Ovary (tissue), 9 donors: ENCODE data around the gene SAMD8. TPM values are rescaled to one million over a fixed set of nuclear protein-coding genes. Genes with fewer than 3 reads are reported as not detected.
"Not testable (repeated sequence)": the region's sequence is repeated elsewhere in the genome, so short reads cannot be mapped to it uniquely, and the experiment has no call there.

ENCODE experiments used
- DNase-seq, 5 donors: peaks; one replicate each; pipeline ENCODE4 v3.0.0-alpha.2; 2019 to 2020
- H3K27ac ChIP-seq, 2 donors: fragments of 200-600 bp; one replicate each; pipeline versions ENCODE4 v1.5.1 to v1.8.0; 2019 to 2022
- H3K27me3 ChIP-seq: fragments of 200-600 bp; one replicate; pipeline ENCODE4 v1.8.0; 2022
- H3K36me3 ChIP-seq: fragments of 200-600 bp; sonication (generic); one replicate; pipeline ENCODE4 v1.5.1; 2019
- H3K4me1 ChIP-seq: one replicate; pipeline ENCODE4 v1.8.1; 2013; ENCODE audit warnings: mild to moderate bottlenecking, moderate library complexity; ENCODE audit not compliant: insufficient read depth
- H3K4me3 ChIP-seq: fragments of 200-600 bp; sonication (generic); one replicate; pipeline ENCODE4 v1.5.1; 2017
- H3K9me3 ChIP-seq, 2 donors: fragments of 200-600 bp in 1 of 2; sonication (generic) in 1 of 2; one replicate each; pipeline versions ENCODE4 v1.5.1 to v1.8.1; 2013 to 2019; ENCODE audit warnings: mild to moderate bottlenecking in 1 of 2, moderate library complexity in 1 of 2
- EP300 ChIP-seq: sonication (generic); formaldehyde crosslinking; IDR thresholded peaks from one replicate; pipeline ENCODE4 v1.6.1; 2017; ENCODE audit warnings: antibody characterized with exemption
- POLR2A ChIP-seq: fragments of 450-650 bp; IDR thresholded peaks from one replicate; pipeline ENCODE4 v1.6.1; 2017; ENCODE audit warnings: antibody characterized with exemption, mild to moderate bottlenecking, moderate library complexity
- WGBS, 3 donors: extraction: QIAGEN DNeasy Blood & Tissue Kit in 1 of 3; methylation state at CpG; one replicate each; pipeline versions ENCODE4 v1.1.5 to v1.1.7; 2013 to 2017; 5-methylcytosine and 5-hydroxymethylcytosine counted together
- intact Hi-C, 4 donors: fragments of 100-400 bp; cut with DNase I; formaldehyde crosslinking; loops; one replicate each; pipeline versions ENCODE4 v1.11.0 to v1.15.1; 2022 to 2023
- polyA plus RNA-seq, 2 donors: library from polyadenylated mRNA; stranded (reverse); fragments of 200-250 nt in 1 of 2; fragments of 350-450 nt in 1 of 2; fragmentation: Illumina TruSeq in 1 of 2; extraction: RNeasy Lipid Tissue Mini Kit (QIAGEN cat#74804) in 1 of 2; gene quantifications; one replicate each; pipeline ENCODE4 v1.2.3, GENCODE V29; 2013 to 2014
- total RNA-seq, 7 donors: library from RNA; depleted of rRNA in 2 of 7; stranded (reverse); fragments of >200 nt in 2 of 7; fragmentation: NEBNext Ultra II Directional in 3 of 7; extraction: Animal tissue kit (Norgen Biotek cat#: 25700) in 3 of 7; gene quantifications; one replicate each; pipeline versions ENCODE4 v1.1.0 to v1.2.4, GENCODE V29; 2016 to 2023
- TF ChIP-seq, protein P1 (sequence below), 3 donors: fragments of 450-650 bp in 2 of 3; fragments of 200-600 bp in 1 of 3; IDR thresholded peaks; one replicate each; pipeline versions ENCODE4 v1.5.1 to v1.8.0; 2016 to 2022; ENCODE audit warnings: antibody characterized with exemption in 3 of 3, mild to moderate bottlenecking in 1 of 3
- donor health status: DM: no; HTN: no; CAD: no; lungs with moderate emphysema.
- donor health status: DM: no; HTN: no; CAD: no.
- donor health status: Bipolar disorder and iron deficiency.
- donor health status: DM: yes; HTN: yes; CAD: no.
- donor health status: DM: no; HTN: no; CAD: no.
- donor health status: DM: yes; HTN: yes; CAD: no.

The SAMD8 gene
- total and polyA plus RNA-seq, 9 donors = 13.2 to 49.5 (median 32.0) TPM

- 1 to 2% (median 2%) methylated on average over 23 of the region's 23 CpGs for WGBS, 3 donors
- peak overlapping the region; percentile 95 for H3K4me3 ChIP-seq
- H3K27me3 ChIP-seq = no peaks in the 10 kb centered on the region
- intact Hi-C loops = loop anchor here in 3 of 4 donors (5.0 kb wide), 2 partner anchors 120 to 125 kb away; partner anchors contain the start of gene COMTD1 (in 1 of the 3)
- H3K27ac ChIP-seq = peak overlapping the region; percentile 83 to 96
- peak; percentile 62 to 78 (median 69) for DNase-seq
- H3K9me3 ChIP-seq = no peaks in the 10 kb centered on the region
- H3K36me3 ChIP-seq = no peaks in the 10 kb centered on the region
- TF ChIP-seq POLR2A = no peak
- H3K4me1 ChIP-seq = peaks cover 13% of the 10 kb centered on the region
Measured at GRCh38 chr10:75111907-75112679, 637 bp downstream of the SAMD8 start.

- 17 to 48% (median 18%) methylated on average over 2 of the region's 2 CpGs for WGBS, 3 donors
Measured at GRCh38 chr10:75115137-75115536, 3.7 kb downstream of the SAMD8 start.

DNA sequence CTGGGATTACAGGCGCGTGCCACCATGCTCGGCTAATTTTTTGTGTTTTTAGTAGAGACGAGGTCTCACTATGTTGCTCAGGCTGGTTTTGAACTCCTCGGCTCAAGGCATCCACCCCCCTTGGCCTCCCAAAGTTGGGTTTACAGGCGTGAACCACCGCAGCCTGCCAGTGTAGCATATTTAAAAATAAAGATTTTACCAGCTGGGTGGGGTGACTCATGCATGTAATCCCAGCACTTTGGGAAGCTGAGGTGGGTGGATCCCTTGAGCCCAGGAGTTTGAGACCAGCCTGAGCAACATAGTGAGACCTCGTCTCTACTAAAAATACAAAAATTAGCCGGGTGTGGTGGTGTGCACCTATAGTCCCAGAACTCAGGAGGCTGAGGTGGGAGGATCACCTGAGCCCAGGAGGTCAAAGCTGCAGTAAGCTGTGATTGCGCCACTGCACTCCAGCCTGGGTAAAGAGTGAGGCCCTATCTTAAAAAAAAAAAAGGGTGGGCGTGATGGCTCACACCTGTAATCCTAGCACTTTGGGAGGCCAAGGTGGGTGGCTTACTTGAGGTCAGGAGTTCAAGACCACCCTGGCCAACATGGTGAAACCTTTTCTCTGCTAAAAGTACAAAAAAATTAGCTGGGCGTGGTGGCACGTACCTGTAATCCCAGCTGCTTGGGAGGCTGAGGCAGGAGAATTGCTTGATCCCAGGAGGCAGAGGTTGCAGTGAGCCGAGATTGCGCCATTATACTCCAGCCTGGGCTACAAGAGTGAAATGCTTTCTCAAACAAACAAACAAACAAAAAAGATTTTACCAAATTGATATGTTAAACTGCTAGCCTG, 5.7 kb downstream of the SAMD8 start:
- H3K9me3 ChIP-seq, H3K4me3 ChIP-seq, intact Hi-C loops, H3K36me3 ChIP-seq, DNase-seq, H3K27me3 ChIP-seq: not testable (repeated sequence)
- 91 to 95% (median 93%) methylated on average over 15 of the region's 15 CpGs for WGBS, 3 donors
- peak overlapping the region in 1 of 2 donors; percentile 44 for H3K27ac ChIP-seq
- H3K4me1 ChIP-seq = peaks cover 19% of the 10 kb centered on the region

More at GRCh38 chr10:75115137-75115536, 3.7 kb downstream of the SAMD8 start:
- Histone ChIP-seq H3K36me3 (no peaks in the 10 kb centered on the region), H3K27ac (no peak overlapping the region), H3K9me3 (no peaks in the 10 kb centered on the region), H3K4me1 (peaks cover 19% of the 10 kb centered on the region), H3K27me3 (no peaks in the 10 kb centered on the region), H3K4me3 (no peak overlapping the region)
- intact Hi-C loops = no loop called here
- no peak for DNase-seq
- no peak for TF ChIP-seq EP300

- WGBS, 3 donors = 27 to 50% (median 27%) methylated on average over 3 of the region's 3 CpGs
- H3K36me3 ChIP-seq = no peaks in the 10 kb centered on the region
- H3K27me3 ChIP-seq = no peaks in the 10 kb centered on the region
- no peak overlapping the region for H3K4me3 ChIP-seq
- intact Hi-C loops = no loop called here
- H3K9me3 ChIP-seq = no peaks in the 10 kb centered on the region
- H3K27ac ChIP-seq = peak overlapping the region in 1 of 2 donors; percentile 44
- peaks cover 18% of the 10 kb centered on the region for H3K4me1 ChIP-seq
- no peak for TF ChIP-seq EP300
- TF ChIP-seq, protein P1, sequence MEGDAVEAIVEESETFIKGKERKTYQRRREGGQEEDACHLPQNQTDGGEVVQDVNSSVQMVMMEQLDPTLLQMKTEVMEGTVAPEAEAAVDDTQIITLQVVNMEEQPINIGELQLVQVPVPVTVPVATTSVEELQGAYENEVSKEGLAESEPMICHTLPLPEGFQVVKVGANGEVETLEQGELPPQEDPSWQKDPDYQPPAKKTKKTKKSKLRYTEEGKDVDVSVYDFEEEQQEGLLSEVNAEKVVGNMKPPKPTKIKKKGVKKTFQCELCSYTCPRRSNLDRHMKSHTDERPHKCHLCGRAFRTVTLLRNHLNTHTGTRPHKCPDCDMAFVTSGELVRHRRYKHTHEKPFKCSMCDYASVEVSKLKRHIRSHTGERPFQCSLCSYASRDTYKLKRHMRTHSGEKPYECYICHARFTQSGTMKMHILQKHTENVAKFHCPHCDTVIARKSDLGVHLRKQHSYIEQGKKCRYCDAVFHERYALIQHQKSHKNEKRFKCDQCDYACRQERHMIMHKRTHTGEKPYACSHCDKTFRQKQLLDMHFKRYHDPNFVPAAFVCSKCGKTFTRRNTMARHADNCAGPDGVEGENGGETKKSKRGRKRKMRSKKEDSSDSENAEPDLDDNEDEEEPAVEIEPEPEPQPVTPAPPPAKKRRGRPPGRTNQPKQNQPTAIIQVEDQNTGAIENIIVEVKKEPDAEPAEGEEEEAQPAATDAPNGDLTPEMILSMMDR (IDR thresholded peaks at IDR 0.05) = no peak
- no peak for TF ChIP-seq POLR2A
- DNase-seq = no peak
Measured at GRCh38 chr10:75117995-75118394, 6.5 kb downstream of the SAMD8 start.

DNA sequence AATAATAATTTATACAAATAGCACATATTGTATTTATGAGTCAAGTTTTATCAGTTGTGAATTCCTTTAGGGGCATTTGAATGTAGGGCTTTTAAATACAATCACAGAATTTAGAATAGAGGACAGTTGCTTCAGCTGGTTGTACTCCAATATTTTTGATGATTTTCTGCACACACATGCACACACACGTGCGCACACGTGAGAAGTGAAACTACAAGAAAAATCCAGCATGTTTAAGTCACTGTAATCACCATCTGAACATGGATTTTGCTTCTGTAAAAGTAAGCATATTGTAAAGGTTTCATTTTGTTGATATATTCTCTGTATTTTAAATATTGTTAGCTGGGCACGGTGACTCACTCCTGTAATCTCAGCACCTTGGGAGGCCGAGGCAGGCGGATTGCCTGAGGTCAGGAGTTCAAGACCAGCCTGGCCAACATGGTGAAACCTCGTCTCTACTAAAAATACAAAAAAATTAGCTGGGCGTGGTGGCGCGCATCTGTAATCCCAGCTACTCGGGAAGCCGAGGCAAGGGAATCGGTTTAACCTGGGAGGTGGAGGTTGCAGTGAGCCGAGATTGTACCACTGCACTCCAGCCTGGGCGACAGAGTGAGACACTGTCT, 8.1 kb downstream of the SAMD8 start:
- intact Hi-C loops, H3K9me3 ChIP-seq, DNase-seq, H3K36me3 ChIP-seq, H3K27ac ChIP-seq, H3K4me3 ChIP-seq, H3K27me3 ChIP-seq: not testable (repeated sequence)
- H3K4me1 ChIP-seq = peaks cover 18% of the 10 kb centered on the region
- WGBS, 3 donors = 69 to 80% (median 76%) methylated on average over 15 of the region's 15 CpGs

DNA sequence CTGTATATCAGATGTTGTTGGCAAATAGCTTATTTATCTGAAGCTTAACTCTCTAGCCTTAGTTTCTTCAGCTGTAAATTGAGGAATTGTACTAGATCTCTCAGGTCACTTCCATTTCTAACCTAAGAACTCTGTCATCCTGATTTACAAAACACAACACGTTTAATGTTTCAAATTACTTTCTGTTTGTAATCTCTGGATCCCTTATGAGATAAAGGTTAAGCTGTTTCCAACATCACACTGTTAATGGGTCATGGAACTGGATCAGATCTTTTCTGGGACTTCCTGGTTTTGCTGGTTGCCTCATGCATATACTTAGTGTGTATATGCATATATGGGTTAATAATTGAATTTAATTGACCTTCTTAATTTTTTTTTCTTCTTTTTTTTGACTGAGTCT, 9.9 kb downstream of the SAMD8 start:
- 26 to 41% (median 27%) methylated on average over 1 of the region's 1 CpG for WGBS, 3 donors
- no peak overlapping the region for H3K27ac ChIP-seq
- TF ChIP-seq POLR2A = no peak
- TF ChIP-seq EP300 = no peak
- TF ChIP-seq, protein P1 (IDR thresholded peaks at IDR 0.05) = no peak

More for the DNA sequence above, 9.9 kb downstream of the SAMD8 start:
- no peaks in the 10 kb centered on the region for H3K36me3 ChIP-seq
- H3K4me3 ChIP-seq = no peak overlapping the region
- H3K27me3 ChIP-seq = no peaks in the 10 kb centered on the region
- DNase-seq = no peak
- no peaks in the 10 kb centered on the region for H3K9me3 ChIP-seq
- peaks cover 13% of the 10 kb centered on the region for H3K4me1 ChIP-seq
- intact Hi-C loops = no loop called here
